Neural cell (in vitro differentiated cells): ENCODE measurements around the gene PKIB. TPM values are rescaled to one million over a fixed set of nuclear protein-coding genes. Genes with fewer than 3 reads are reported as not detected.

ENCODE experiments used
- H2AFZ ChIP-seq: fragments of 200-600, 300-800 bp; sonication (generic), shearing (Covaris generic); 2 replicates; pipeline ENCODE4 v1.6.0; 2014; ENCODE audit warnings: low read depth, mild to moderate bottlenecking, antibody characterized with exemption, low read length, moderate library complexity
- H3F3A ChIP-seq: fragments of 200-600 bp; shearing (Covaris generic); 2 replicates; pipeline ENCODE4 v1.6.1; 2016; ENCODE audit warnings: mild to moderate bottlenecking, moderate library complexity, mixed read lengths, antibody characterized with exemption, low read length; ENCODE audit not compliant: insufficient read depth, poor library complexity, severe bottlenecking
- H3K27ac ChIP-seq: fragments of 200-600, 300-800 bp; sonication (generic), shearing (Covaris generic); 2 replicates; pipeline ENCODE4 v1.5.1; 2014; ENCODE audit warnings: mild to moderate bottlenecking, low read length, moderate library complexity
- H3K27me3 ChIP-seq: fragments of 300-800, 200-600 bp; sonication (generic), shearing (Covaris generic); 2 replicates; pipeline ENCODE4 v1.6.0; 2014; ENCODE audit warnings: mild to moderate bottlenecking, low read depth, low read length, moderate library complexity; ENCODE audit not compliant: insufficient read depth
- H3K36me3 ChIP-seq: fragments of 300-800, 200-600 bp; sonication (generic), shearing (Covaris generic); 2 replicates; pipeline ENCODE4 v1.5.1; 2014; ENCODE audit warnings: mild to moderate bottlenecking, antibody characterized with exemption, low read length, moderate library complexity; ENCODE audit not compliant: insufficient read depth
- H3K4me2 ChIP-seq: fragments of 300-800, 200-600 bp; sonication (generic), shearing (Covaris generic); 2 replicates; pipeline ENCODE4 v1.6.0; 2014; ENCODE audit warnings: mild to moderate bottlenecking, low read length
- H3K4me3 ChIP-seq: fragments of 300-800, 200-600 bp; sonication (generic), shearing (Covaris generic); 2 replicates; pipeline ENCODE4 v1.5.1; 2014; ENCODE audit warnings: mild to moderate bottlenecking, low read length, moderate library complexity
- H3K79me2 ChIP-seq: fragments of 200-600 bp; shearing (Covaris generic); replicated peaks from 2 replicates; pipeline ENCODE4 v1.6.0; 2014; ENCODE audit warnings: mild to moderate bottlenecking, low read length, moderate library complexity; ENCODE audit not compliant: insufficient read depth
- H3K9ac ChIP-seq: fragments of 300-800, 200-600 bp; sonication (generic), shearing (Covaris generic); 2 replicates; pipeline ENCODE4 v1.6.1; 2016; ENCODE audit warnings: mild to moderate bottlenecking, low read length, mixed read lengths
- H3K9me2 ChIP-seq: fragments of 200-600 bp; shearing (Covaris generic); 2 replicates; pipeline ENCODE4 v1.6.1; 2016; ENCODE audit warnings: mild to moderate bottlenecking, low read length, mixed read lengths; ENCODE audit not compliant: insufficient read depth
- H3K9me3 ChIP-seq: fragments of 200-600, 300-800 bp; sonication (generic), shearing (Covaris generic); 2 replicates; pipeline ENCODE4 v1.6.1; 2016; ENCODE audit warnings: mild to moderate bottlenecking, mixed run types, low read length, moderate library complexity, mixed read lengths
- H4K20me1 ChIP-seq: fragments of 200-600 bp; shearing (Covaris generic); 2 replicates; pipeline ENCODE4 v1.6.1; 2016; ENCODE audit warnings: mild to moderate bottlenecking, mixed run types; ENCODE audit not compliant: insufficient read depth
- CTCF ChIP-seq: fragments of 450-650 bp; IDR thresholded peaks from 2 replicates; pipeline ENCODE4 v1.5.1; 2014; ENCODE audit warnings: antibody characterized with exemption, mild to moderate bottlenecking, moderate library complexity; ENCODE audit not compliant: poor library complexity, severe bottlenecking
- EP300 ChIP-seq: fragments of 450-650 bp; conservative IDR thresholded peaks from 2 replicates; pipeline ENCODE4 v1.6.1; 2014; ENCODE audit warnings: antibody characterized with exemption, mild to moderate bottlenecking, moderate library complexity; ENCODE audit not compliant: poor library complexity, severe bottlenecking
- EZH2 ChIP-seq: fragments of 200-600, 300-800 bp; shearing (Covaris generic), sonication (generic); IDR thresholded peaks from 2 replicates; pipeline ENCODE4 v1.6.1; 2014; ENCODE audit warnings: antibody characterized with exemption, low read length, borderline replicate concordance, mild to moderate bottlenecking; ENCODE audit not compliant: insufficient read depth, poor library complexity, severe bottlenecking
- MXI1 ChIP-seq: fragments of 450-650 bp; conservative IDR thresholded peaks from 2 replicates; pipeline ENCODE4 v1.6.1; 2014; ENCODE audit warnings: antibody characterized with exemption, mild to moderate bottlenecking; ENCODE audit not compliant: poor library complexity, severe bottlenecking
- POLR2AphosphoS5 ChIP-seq: IDR thresholded peaks from 2 replicates; pipeline ENCODE4 v1.6.1; 2012
- RAD21 ChIP-seq: fragments of 450-650 bp; conservative IDR thresholded peaks from 2 replicates; pipeline ENCODE4 v1.6.1; 2014; ENCODE audit warnings: antibody characterized with exemption, mild to moderate bottlenecking, moderate library complexity
- REST ChIP-seq: IDR thresholded peaks from 2 replicates; pipeline ENCODE4 v1.6.1; 2012; ENCODE audit warnings: borderline replicate concordance
- SMC3 ChIP-seq: fragments of 450-650 bp; conservative IDR thresholded peaks from 2 replicates; pipeline ENCODE4 v1.6.1; 2014; ENCODE audit warnings: antibody characterized with exemption, mild to moderate bottlenecking, moderate library complexity; ENCODE audit not compliant: poor library complexity
- TAF1 ChIP-seq: IDR thresholded peaks from 2 replicates; pipeline ENCODE4 v1.6.1; 2012; ENCODE audit warnings: low read depth
- polyA plus RNA-seq: library from polyadenylated mRNA; depleted of rRNA; stranded (reverse); fragments of >200 nt; gene quantifications from 2 replicates; pipeline ENCODE4 v1.2.3, GENCODE V29; 2014

The PKIB gene
- polyA plus RNA-seq, 1 donor from 2014 or later, result 22.8 TPM

- Histone ChIP-seq H3K27ac (no peak overlapping the region), H3K36me3 (no peaks in the 10 kb centered on the region), H3K4me3 (no peak overlapping the region), H3K27me3 (no peaks in the 10 kb centered on the region), H2AFZ (no peak overlapping the region), H3K4me2 (no peak overlapping the region), H4K20me1 (no peaks in the 10 kb centered on the region), H3K9me2 (no peaks in the 10 kb centered on the region), H3F3A (no peaks in the 10 kb centered on the region), H3K79me2 (no peaks in the 10 kb centered on the region), H3K9me3 (no peaks in the 10 kb centered on the region), H3K9ac (no peak overlapping the region)
- TF ChIP-seq EP300 (no peak), RAD21 (no peak), SMC3 (no peak), REST (no peak), TAF1 (no peak), POLR2AphosphoS5 (no peak), CTCF (no peak), MXI1 (no peak), EZH2 (no peak)
Observed at GRCh38 chr6:122648726-122649125, 38.5 kb downstream of the PKIB start.

- Histone ChIP-seq H3K9ac (no peak overlapping the region), H3K36me3 (no peaks in the 10 kb centered on the region), H3K4me3 (no peak overlapping the region), H4K20me1 (no peaks in the 10 kb centered on the region), H3K79me2 (no peaks in the 10 kb centered on the region), H3K4me2 (no peak overlapping the region), H3K9me3 (no peaks in the 10 kb centered on the region), H2AFZ (no peak overlapping the region), H3K27me3 (no peaks in the 10 kb centered on the region), H3F3A (no peaks in the 10 kb centered on the region), H3K27ac (no peak overlapping the region), H3K9me2 (no peaks in the 10 kb centered on the region)
- TF ChIP-seq EZH2 (no peak), EP300 (no peak), CTCF (no peak), TAF1 (no peak), POLR2AphosphoS5 (no peak), REST (no peak), MXI1 (no peak), RAD21 (no peak), SMC3 (no peak)
Observed at GRCh38 chr6:122649701-122650100, 39.5 kb downstream of the PKIB start.
